Measurements from ENCODE around the gene ZC3H12D. TPM values are rescaled to one million over a fixed set of nuclear protein-coding genes. Genes with fewer than 3 reads are reported as not detected.
A peak's percentile ranks its signal among the peaks of the same experiment; 100 is the strongest.

The ZC3H12D gene
- total RNA-seq, 1 donor from 2014 or later = 0.14 TPM

DNA sequence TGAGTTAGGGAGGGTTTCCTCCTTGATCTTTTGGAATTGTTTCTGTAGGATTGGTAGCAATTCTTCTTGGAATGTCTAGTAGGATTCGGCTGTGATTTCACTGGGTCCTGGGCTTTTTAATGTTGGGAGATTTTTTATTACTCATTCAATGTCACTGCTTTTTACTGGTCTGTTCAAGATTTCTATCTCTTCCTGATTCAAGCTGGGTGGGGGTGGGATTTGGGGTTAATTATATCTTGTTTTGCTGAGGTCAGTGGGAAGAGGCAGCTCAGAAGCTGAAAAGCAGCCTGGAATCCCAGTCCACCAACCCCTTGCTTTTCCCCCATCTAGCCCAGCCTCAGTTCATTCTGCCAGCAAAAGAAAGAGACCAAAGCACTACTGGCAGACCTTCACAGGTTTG lies 45.2 kb downstream of the ZC3H12D start:
- Mint-ChIP-seq H3K27me3 (ENCODE audit: low read depth) (no peaks in the 10 kb centered on the region), H3K36me3 (ENCODE audit: low read depth) (no peaks in the 10 kb centered on the region), H3K4me3 (no peak overlapping the region), H3K27ac (ENCODE audit: unreplicated experiment) (no peak overlapping the region), H3K9me3 (no peaks in the 10 kb centered on the region), H3K4me1 (peaks cover 6% of the 10 kb centered on the region)
- DNase-seq (ENCODE audit: low read depth, low spot score) = no peak
- TF ChIP-seq, protein P1, sequence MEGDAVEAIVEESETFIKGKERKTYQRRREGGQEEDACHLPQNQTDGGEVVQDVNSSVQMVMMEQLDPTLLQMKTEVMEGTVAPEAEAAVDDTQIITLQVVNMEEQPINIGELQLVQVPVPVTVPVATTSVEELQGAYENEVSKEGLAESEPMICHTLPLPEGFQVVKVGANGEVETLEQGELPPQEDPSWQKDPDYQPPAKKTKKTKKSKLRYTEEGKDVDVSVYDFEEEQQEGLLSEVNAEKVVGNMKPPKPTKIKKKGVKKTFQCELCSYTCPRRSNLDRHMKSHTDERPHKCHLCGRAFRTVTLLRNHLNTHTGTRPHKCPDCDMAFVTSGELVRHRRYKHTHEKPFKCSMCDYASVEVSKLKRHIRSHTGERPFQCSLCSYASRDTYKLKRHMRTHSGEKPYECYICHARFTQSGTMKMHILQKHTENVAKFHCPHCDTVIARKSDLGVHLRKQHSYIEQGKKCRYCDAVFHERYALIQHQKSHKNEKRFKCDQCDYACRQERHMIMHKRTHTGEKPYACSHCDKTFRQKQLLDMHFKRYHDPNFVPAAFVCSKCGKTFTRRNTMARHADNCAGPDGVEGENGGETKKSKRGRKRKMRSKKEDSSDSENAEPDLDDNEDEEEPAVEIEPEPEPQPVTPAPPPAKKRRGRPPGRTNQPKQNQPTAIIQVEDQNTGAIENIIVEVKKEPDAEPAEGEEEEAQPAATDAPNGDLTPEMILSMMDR (conservative IDR thresholded peaks at IDR 0.05) = no peak

GRCh38 chr6:149438855-149439254 lies 46.0 kb downstream of the ZC3H12D start:
- Mint-ChIP-seq H3K4me1 (peaks cover 6% of the 10 kb centered on the region), H3K9me3 (no peaks in the 10 kb centered on the region), H3K4me3 (no peak overlapping the region), H3K27ac (ENCODE audit: unreplicated experiment) (no peak overlapping the region), H3K36me3 (ENCODE audit: low read depth) (no peaks in the 10 kb centered on the region), H3K27me3 (ENCODE audit: low read depth) (no peaks in the 10 kb centered on the region)
- TF ChIP-seq, protein P1 (conservative IDR thresholded peaks at IDR 0.05) = no peak
- no peak for DNase-seq (ENCODE audit: low read depth, low spot score)

- H3K9me3 Mint-ChIP-seq = no peaks in the 10 kb centered on the region
- TF ChIP-seq, protein P1 (conservative IDR thresholded peaks at IDR 0.05) = peak; percentile 17
- no peak overlapping the region for H3K27ac Mint-ChIP-seq (ENCODE audit: unreplicated experiment)
These were observed 47.6 kb downstream of the ZC3H12D start for GRCh38 chr6:149437212-149437611.

DNA sequence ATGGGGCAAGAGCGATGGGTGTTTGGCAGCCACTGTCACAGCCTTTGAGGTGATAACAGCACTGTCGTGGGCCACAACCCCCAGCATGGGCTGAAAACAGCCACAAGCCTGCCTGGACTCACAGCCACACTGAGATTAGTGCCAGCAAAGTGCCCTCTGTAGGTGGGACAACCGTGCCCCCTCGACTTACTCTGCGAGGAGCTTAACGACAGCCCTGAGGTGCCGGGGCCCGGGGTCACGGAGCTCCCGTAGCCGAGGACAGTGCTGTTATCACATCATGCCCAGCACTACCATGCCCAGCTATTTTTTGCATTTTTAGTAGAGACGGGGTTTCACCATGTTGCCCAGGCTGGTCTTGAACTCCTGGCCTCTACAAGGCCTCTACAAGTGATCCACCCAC lies 48.2 kb downstream of the ZC3H12D start:
- H3K27me3 Mint-ChIP-seq (ENCODE audit: low read depth) = no peaks in the 10 kb centered on the region

More at GRCh38 chr6:149437212-149437611, 47.6 kb downstream of the ZC3H12D start:
- H3K36me3 Mint-ChIP-seq (ENCODE audit: low read depth) = no peaks in the 10 kb centered on the region
- no peak overlapping the region for H3K4me3 Mint-ChIP-seq
- DNase-seq (ENCODE audit: low read depth, low spot score) = no peak
- H3K27me3 Mint-ChIP-seq (ENCODE audit: low read depth) = no peaks in the 10 kb centered on the region
- H3K4me1 Mint-ChIP-seq = peaks cover 6% of the 10 kb centered on the region

DNA sequence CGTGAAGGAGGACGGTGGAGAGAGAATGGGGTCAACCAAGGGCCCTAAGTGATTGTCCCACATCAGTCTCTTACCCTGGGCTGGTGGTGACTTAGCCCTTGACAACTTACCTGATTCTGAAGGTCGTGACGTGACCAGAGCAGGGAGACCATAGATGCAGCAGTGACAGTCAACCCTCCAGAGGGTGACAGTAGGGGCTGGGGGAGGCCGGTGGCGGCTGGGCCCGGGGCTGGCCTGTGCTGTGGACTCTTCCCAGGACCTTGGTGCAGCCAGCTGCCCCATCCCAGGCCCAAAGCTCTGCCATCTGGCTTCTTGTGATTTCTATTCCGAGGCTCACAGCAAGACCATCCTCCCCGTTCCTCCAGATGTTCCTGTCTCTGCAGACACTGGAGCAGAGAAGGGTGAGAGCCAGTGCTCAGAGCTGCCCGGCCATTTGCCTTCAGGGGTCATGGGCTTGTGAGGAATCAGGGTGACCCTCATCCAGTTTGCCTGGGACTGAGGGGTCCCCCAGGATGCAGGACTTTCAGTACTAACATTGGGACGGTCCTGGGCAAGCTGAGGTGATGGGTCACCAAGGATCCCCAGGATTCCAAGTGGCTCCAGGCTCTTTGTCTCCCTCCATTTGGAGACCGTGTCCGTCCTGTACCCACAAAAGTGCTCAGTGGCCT lies 48.8 kb downstream of the ZC3H12D start:
- Mint-ChIP-seq H3K4me3 (no peak overlapping the region), H3K9me3 (no peaks in the 10 kb centered on the region), H3K36me3 (ENCODE audit: low read depth) (no peaks in the 10 kb centered on the region), H3K27me3 (ENCODE audit: low read depth) (no peaks in the 10 kb centered on the region), H3K4me1 (peaks cover 4% of the 10 kb centered on the region), H3K27ac (ENCODE audit: unreplicated experiment) (no peak overlapping the region)
- TF ChIP-seq, protein P1 (conservative IDR thresholded peaks at IDR 0.05) = no peak
- DNase-seq (ENCODE audit: low read depth, low spot score) = no peak

More for the DNA sequence above, 48.2 kb downstream of the ZC3H12D start:
- TF ChIP-seq, protein P1 (conservative IDR thresholded peaks at IDR 0.05) = no peak
- H3K9me3 Mint-ChIP-seq = no peaks in the 10 kb centered on the region
- no peak for DNase-seq (ENCODE audit: low read depth, low spot score)
- peaks cover 10% of the 10 kb centered on the region for H3K4me1 Mint-ChIP-seq
- no peak overlapping the region for H3K4me3 Mint-ChIP-seq
- H3K36me3 Mint-ChIP-seq (ENCODE audit: low read depth) = no peaks in the 10 kb centered on the region
- H3K27ac Mint-ChIP-seq (ENCODE audit: unreplicated experiment) = no peak overlapping the region

Data from neural crest cell (in vitro differentiated cells).